K562 (cell line): Measurements from ENCODE around the gene GFAP. TPM values are rescaled to one million over a fixed set of nuclear protein-coding genes. Genes with fewer than 3 reads are reported as not detected.

ENCODE experiments used
- ATAC-seq: fragments of 200-7000 bp; cut with Tn5 transposase; 3 replicates; pipeline ENCODE4 v1.9.1; 2020; ENCODE audit warnings: moderate library complexity
- BruUV-seq: library from RNA; stranded (reverse); fragments of 400-500 nt; replicated peaks from 2 replicates; lab custom pipeline; 2021; lab: Mats Ljungman, UMichigan
- CTCF ChIA-PET: fragments of 300-600 bp; formaldehyde crosslinking; extraction: SDS; loops from one replicate; lab custom pipeline; 2021; ENCODE audit warnings: low intra/inter-chr PET ratio; lab: Yijun Ruan, JAX
- POLR2A ChIA-PET: fragments of 300-600, 350-650 bp; sonication (Branson Sonifier 250); formaldehyde crosslinking; extraction: SDS; loops from one replicate; lab custom pipeline; 2021; ENCODE audit warnings: antibody characterized with exemption, inconsistent platforms; lab: Yijun Ruan, JAX
- DNase-seq, 4 experiments: peaks; one replicate each; pipeline versions ENCODE4 v3.0.0 to v3.0.0-alpha.2; 2011 to 2018; ENCODE audit warnings: low spot score in 3 of 4, mixed read lengths in 3 of 4; ENCODE audit errors: extremely low read depth in 1 of 4
- FAIRE-seq: peaks from 2 replicates; lab custom pipeline; 2011; peaks lifted over from hg19 to GRCh38; lab: Jason Lieb, UNC
- H2AFZ ChIP-seq: 2 replicates; pipeline ENCODE4 v1.6.0; 2011; ENCODE audit warnings: low read depth, low read length, control low read depth, inconsistent platforms
- H3K27ac ChIP-seq: fragments of 200-600 bp; 3 replicates; pipeline ENCODE4 v1.8.0; 2011; ENCODE audit warnings: low read depth, mild to moderate bottlenecking, control low read depth, inconsistent platforms, low read length, moderate library complexity, mixed read lengths; ENCODE audit errors: extremely low read depth
- H3K27me3 ChIP-seq, 2 experiments: fragments of 300-600 bp in 1 of 2; 2 replicates in 1 of 2; 3 replicates in 1 of 2; pipeline versions ENCODE4 v1.6.0 to v1.8.0; 2011; ENCODE audit warnings: inconsistent platforms in 2 of 2, low read length in 2 of 2, mild to moderate bottlenecking in 1 of 2, mixed read lengths in 1 of 2, moderate library complexity in 1 of 2; ENCODE audit not compliant: control insufficient read depth in 2 of 2, insufficient read depth in 2 of 2
- H3K36me3 ChIP-seq: fragments of 300-600 bp; 3 replicates; pipeline ENCODE4 v1.8.0; 2011; ENCODE audit warnings: mild to moderate bottlenecking, low read length, inconsistent platforms; ENCODE audit not compliant: control insufficient read depth, insufficient read depth
- H3K4me1 ChIP-seq, 2 experiments: fragments of 200-600 bp in 1 of 2; replicated peaks in 1 of 2; 2 replicates in 1 of 2; 3 replicates in 1 of 2; pipeline versions ENCODE4 v1.5.1 to v1.8.0; 2011; ENCODE audit warnings: inconsistent platforms in 2 of 2, low read length in 2 of 2, mild to moderate bottlenecking in 1 of 2, mixed read lengths in 1 of 2, moderate library complexity in 1 of 2; ENCODE audit not compliant: control insufficient read depth in 2 of 2, insufficient read depth in 2 of 2
- H3K4me2 ChIP-seq: 2 replicates; pipeline ENCODE4 v1.6.1; 2011; ENCODE audit warnings: low read length, control low read depth, inconsistent platforms, mixed read lengths; ENCODE audit not compliant: insufficient read depth
- H3K4me3 ChIP-seq: fragments of 200-600 bp; sonication (generic), shearing (Covaris generic); 2 replicates; pipeline ENCODE4 v1.5.1; 2016; ENCODE audit warnings: control low read depth, inconsistent platforms
- H3K79me2 ChIP-seq: fragments of 200-600 bp; 3 replicates; pipeline ENCODE4 v1.8.0; 2011; ENCODE audit warnings: low read length, inconsistent platforms; ENCODE audit not compliant: control insufficient read depth, insufficient read depth
- H3K9ac ChIP-seq, 2 experiments: 2 replicates each; pipeline versions ENCODE4 v1.6.0 to v1.6.1; 2011; ENCODE audit warnings: low read depth in 2 of 2, low read length in 2 of 2, control low read depth in 1 of 2, inconsistent platforms in 1 of 2, mild to moderate bottlenecking in 1 of 2, mixed read lengths in 1 of 2; ENCODE audit not compliant: insufficient read depth in 1 of 2
- H3K9me1 ChIP-seq: one replicate; pipeline ENCODE4 v1.6.0; 2011; ENCODE audit warnings: inconsistent platforms, mild to moderate bottlenecking, low read length, moderate library complexity; ENCODE audit not compliant: control insufficient read depth, insufficient read depth
- H3K9me3 ChIP-seq: replicated peaks from 2 replicates; pipeline ENCODE4 v1.5.1; 2011; ENCODE audit warnings: low read depth, low read length, inconsistent platforms; ENCODE audit not compliant: control insufficient read depth, insufficient read depth
- H4K20me1 ChIP-seq: replicated peaks from 2 replicates; pipeline ENCODE4 v1.6.1; 2011; ENCODE audit warnings: low read length, inconsistent platforms, mixed read lengths; ENCODE audit not compliant: control insufficient read depth, insufficient read depth
- FOXA1 ChIP-seq: fragments of 450-650 bp; IDR thresholded peaks from 2 replicates; pipeline ENCODE4 v1.6.1; 2016; ENCODE audit warnings: mild to moderate bottlenecking, borderline replicate concordance
- FOXP1 ChIP-seq: sonication (generic); formaldehyde crosslinking; IDR thresholded peaks from 2 replicates; pipeline ENCODE4 v1.8.0; 2022; ENCODE audit warnings: mild to moderate bottlenecking, missing genetic modification reagents
- HBP1 ChIP-seq: fragments of 450-650 bp; formaldehyde crosslinking; IDR thresholded peaks from 2 replicates; pipeline ENCODE4 v1.4.0; 2022; ENCODE audit warnings: missing genetic modification characterization
- NR3C1 ChIP-seq: sonication (generic); formaldehyde crosslinking; IDR thresholded peaks from 2 replicates; pipeline ENCODE4 v1.8.1; 2022; ENCODE audit warnings: missing genetic modification reagents
- ZBTB26 ChIP-seq: fragments of 450-650 bp; formaldehyde crosslinking; IDR thresholded peaks from 2 replicates; pipeline ENCODE4 v1.4.0; 2022; ENCODE audit warnings: missing genetic modification characterization
- ZEB2 ChIP-seq: fragments of 450-650 bp; IDR thresholded peaks from 2 replicates; pipeline ENCODE4 v1.6.1; 2016
- ZNF395 ChIP-seq: fragments of 200-800 bp; sonication (Bioruptor generic); IDR thresholded peaks from 2 replicates; pipeline ENCODE4 v1.6.1; 2017; ENCODE audit warnings: missing genetic modification characterization, missing compliant biosample characterization
- ZNF41 ChIP-seq: fragments of 250-450 bp; sonication (Bioruptor Pico); conservative IDR thresholded peaks from 2 replicates; pipeline ENCODE4 v1.4.0; 2020; ENCODE audit warnings: mild to moderate bottlenecking
- WGBS: fragments of 100-300 bp; shearing (Covaris generic); methylation state at CpG from one replicate; pipeline ENCODE4 v1.1.6; 2016; ENCODE audit warnings: low coverage, mixed read lengths; ENCODE audit not compliant: insufficient coverage; ENCODE audit errors: missing lambda C conversion rate; 5-methylcytosine and 5-hydroxymethylcytosine counted together
- in situ Hi-C: fragments of 300-500 bp; cut with MboI; formaldehyde crosslinking; loops from 4 replicates; pipeline ENCODE4 v1.15.0; 2018; ENCODE audit warnings: inconsistent platforms, mixed read lengths
- intact Hi-C: fragments of 100-400 bp; cut with micrococcal nuclease; formaldehyde crosslinking; loops from 2 replicates; pipeline ENCODE4 v1.14.2; 2022
- polyA plus RNA-seq, 8 experiments: library from polyadenylated mRNA; depleted of rRNA in 4 of 8; stranded (reverse) in 5 of 8; unstranded in 3 of 8; fragments of >200 nt; fragmentation: Nextera tagmentation in 2 of 8; fragmentation: Illumina TruSeq in 1 of 8; extraction: Ambion mirVana in 2 of 8; extraction: Trizol in 1 of 8; gene quantifications; 2 replicates each; pipeline versions ENCODE4 v1.2.1 to v1.2.3, GENCODE V29; 2011 to 2014; ENCODE audit warnings: inconsistent platforms in 1 of 8, missing spikeins in 1 of 8
- total RNA-seq, 7 experiments: library from RNA; depleted of rRNA in 6 of 7; stranded (reverse); fragments of >200 nt in 6 of 7; fragmentation: Illumina TruSeq in 2 of 7; extraction: Trizol in 2 of 7; gene quantifications; 2 replicates each; pipeline versions ENCODE4 v1.2.1 to v1.2.3, GENCODE V29; 2011 to 2021; ENCODE audit warnings: low replicate concordance in 1 of 7
- TF ChIP-seq, protein P1 (sequence below): fragments of 250-450 bp; sonication (Bioruptor Pico); IDR thresholded peaks from 2 replicates; pipeline ENCODE4 v1.5.0; 2022; ENCODE audit warnings: mild to moderate bottlenecking

The GFAP gene
- total and polyA plus RNA-seq, 9 of the 15 experiments (the other 6 are each of a cell fraction or from before 2014, with no cell fraction given), result 0.07 to 1.4 (median 0.60) TPM; not detected in 1

GRCh38 chr17:44887971-44888954 lies 27.0 kb downstream of the GFAP start:
- intact Hi-C loops, result no loop called here
- Histone ChIP-seq H3K27me3 (no peaks in the 10 kb centered on the region), H2AFZ (no peak overlapping the region), H3K4me2 (no peak overlapping the region), H3K4me1 (no peaks in the 10 kb centered on the region; a peak in 2 of 5 replicates), H3K4me3 (no peak overlapping the region), H3K9ac (peak overlapping the region in 1 of 2 experiments; percentile 15; a peak in 1 of 4 replicates), H3K9me1 (no peaks in the 10 kb centered on the region), H4K20me1 (peaks cover 30% of the 10 kb centered on the region), H3K9me3 (no peaks in the 10 kb centered on the region), H3K27ac (no peak overlapping the region), H3K79me2 (peaks cover 64% of the 10 kb centered on the region), H3K36me3 (peaks cover 84% of the 10 kb centered on the region)
- 84% methylated on average over 10 of the region's 10 CpGs for WGBS
- ChIA-PET POLR2A (no interaction called here), CTCF (no interaction called here)
- ATAC-seq, result no peak
- no peak for FAIRE-seq
- no peak for DNase-seq
- in situ Hi-C loops, result no loop called here
- BruUV-seq, result no TSS peak
- TF ChIP-seq ZNF41 (CRISPR knock-in tag), result no peak
- TF ChIP-seq, protein P1, sequence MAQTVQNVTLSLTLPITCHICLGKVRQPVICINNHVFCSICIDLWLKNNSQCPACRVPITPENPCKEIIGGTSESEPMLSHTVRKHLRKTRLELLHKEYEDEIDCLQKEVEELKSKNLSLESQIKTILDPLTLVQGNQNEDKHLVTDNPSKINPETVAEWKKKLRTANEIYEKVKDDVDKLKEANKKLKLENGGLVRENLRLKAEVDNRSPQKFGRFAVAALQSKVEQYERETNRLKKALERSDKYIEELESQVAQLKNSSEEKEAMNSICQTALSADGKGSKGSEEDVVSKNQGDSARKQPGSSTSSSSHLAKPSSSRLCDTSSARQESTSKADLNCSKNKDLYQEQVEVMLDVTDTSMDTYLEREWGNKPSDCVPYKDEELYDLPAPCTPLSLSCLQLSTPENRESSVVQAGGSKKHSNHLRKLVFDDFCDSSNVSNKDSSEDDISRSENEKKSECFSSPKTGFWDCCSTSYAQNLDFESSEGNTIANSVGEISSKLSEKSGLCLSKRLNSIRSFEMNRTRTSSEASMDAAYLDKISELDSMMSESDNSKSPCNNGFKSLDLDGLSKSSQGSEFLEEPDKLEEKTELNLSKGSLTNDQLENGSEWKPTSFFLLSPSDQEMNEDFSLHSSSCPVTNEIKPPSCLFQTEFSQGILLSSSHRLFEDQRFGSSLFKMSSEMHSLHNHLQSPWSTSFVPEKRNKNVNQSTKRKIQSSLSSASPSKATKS (CRISPR knock-in tag), result no peak
- TF ChIP-seq FOXA1, result no peak
- no peak for TF ChIP-seq HBP1 (CRISPR knock-in tag)
- TF ChIP-seq ZNF395 (CRISPR knock-in tag), result no peak
- TF ChIP-seq NR3C1, result no peak
- TF ChIP-seq FOXP1 (CRISPR knock-in tag), result no peak
- TF ChIP-seq ZBTB26 (CRISPR knock-in tag), result no peak
- no peak for TF ChIP-seq ZEB2
